Raji (cell line): ENCODE measurements around the gene GRPEL1.

ENCODE experiments used
- POLR2A ChIP-seq: IDR thresholded peaks from 2 replicates; pipeline ENCODE4 v1.6.1; 2011; ENCODE audit warnings: low read depth, low read length, control low read depth; ENCODE audit not compliant: insufficient read depth

GRPEL1 gene

GRCh38 chr4:7054106-7054880 lies 13.6 kb downstream of the GRPEL1 start:
- no peak for TF ChIP-seq POLR2A

- TF ChIP-seq POLR2A, result no peak
These were observed 14.7 kb downstream of the GRPEL1 start for GRCh38 chr4:7052923-7053715.

DNA sequence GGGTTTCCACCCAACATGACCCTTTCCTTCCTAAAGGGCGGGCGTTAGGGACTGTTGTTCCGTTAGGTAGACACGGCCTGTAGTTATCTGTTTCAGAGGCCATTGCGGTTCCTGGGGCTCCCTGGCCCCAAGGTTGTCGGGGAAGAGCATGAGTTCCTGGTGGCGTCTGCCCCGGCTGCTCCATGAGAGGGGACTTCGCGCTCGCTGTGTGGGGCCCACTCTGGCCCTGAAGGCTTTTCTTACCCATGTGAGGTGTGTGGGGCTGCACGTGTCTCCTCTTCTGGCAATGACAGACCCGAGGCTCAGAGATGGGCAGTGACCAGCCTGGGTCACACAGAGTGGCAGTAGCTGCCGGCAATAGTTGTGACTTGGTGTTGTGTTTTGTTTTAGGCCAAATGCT lies 15.6 kb downstream of the GRPEL1 start:
- TF ChIP-seq POLR2A, result no peak

GRCh38 chr4:7051905-7052304 lies 16.0 kb downstream of the GRPEL1 start:
- no peak for TF ChIP-seq POLR2A

- no peak for TF ChIP-seq POLR2A
These were observed 16.7 kb downstream of the GRPEL1 start for GRCh38 chr4:7051144-7051495.

DNA sequence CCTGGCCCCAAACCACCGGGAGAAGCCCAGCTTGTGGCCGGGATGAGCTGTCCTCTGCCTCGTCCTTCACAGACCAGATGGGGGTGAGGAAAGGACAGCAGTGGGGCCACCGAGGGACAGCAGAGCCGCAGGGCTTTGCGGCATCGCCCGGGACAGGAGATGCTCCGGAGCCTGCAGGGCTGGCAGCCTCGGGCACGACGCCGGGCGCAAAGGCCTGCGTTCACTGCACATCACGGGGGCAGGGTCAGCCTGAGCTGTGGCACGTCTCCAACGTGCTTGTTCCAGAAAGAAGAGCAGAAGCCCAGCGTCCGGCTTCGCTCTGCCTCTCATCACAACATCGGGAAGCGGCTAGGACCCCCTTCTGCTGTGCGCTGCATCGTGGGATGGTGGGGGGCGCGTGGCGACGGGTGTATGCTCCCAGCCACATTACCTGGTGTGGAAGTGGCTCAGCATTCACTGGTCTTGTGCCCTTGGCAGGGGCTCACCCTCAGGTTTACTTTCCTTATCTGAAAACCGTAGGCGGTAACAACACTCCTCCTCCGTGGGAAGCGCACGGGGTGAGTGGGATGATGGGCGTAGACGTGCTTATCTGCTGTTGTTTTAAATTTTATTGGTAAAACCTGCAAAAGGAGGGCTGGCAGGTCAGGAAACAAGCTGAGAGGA lies 17.3 kb downstream of the GRPEL1 start:
- TF ChIP-seq POLR2A, result no peak

GRCh38 chr4:7049739-7050138 lies 18.1 kb downstream of the GRPEL1 start:
- no peak for TF ChIP-seq POLR2A

GRCh38 chr4:7049295-7049694 lies 18.6 kb downstream of the GRPEL1 start:
- no peak for TF ChIP-seq POLR2A

GRCh38 chr4:7048642-7049041 lies 19.2 kb downstream of the GRPEL1 start:
- TF ChIP-seq POLR2A, result no peak

- TF ChIP-seq POLR2A, result no peak
These were observed 20.9 kb downstream of the GRPEL1 start for GRCh38 chr4:7046971-7047370.

DNA sequence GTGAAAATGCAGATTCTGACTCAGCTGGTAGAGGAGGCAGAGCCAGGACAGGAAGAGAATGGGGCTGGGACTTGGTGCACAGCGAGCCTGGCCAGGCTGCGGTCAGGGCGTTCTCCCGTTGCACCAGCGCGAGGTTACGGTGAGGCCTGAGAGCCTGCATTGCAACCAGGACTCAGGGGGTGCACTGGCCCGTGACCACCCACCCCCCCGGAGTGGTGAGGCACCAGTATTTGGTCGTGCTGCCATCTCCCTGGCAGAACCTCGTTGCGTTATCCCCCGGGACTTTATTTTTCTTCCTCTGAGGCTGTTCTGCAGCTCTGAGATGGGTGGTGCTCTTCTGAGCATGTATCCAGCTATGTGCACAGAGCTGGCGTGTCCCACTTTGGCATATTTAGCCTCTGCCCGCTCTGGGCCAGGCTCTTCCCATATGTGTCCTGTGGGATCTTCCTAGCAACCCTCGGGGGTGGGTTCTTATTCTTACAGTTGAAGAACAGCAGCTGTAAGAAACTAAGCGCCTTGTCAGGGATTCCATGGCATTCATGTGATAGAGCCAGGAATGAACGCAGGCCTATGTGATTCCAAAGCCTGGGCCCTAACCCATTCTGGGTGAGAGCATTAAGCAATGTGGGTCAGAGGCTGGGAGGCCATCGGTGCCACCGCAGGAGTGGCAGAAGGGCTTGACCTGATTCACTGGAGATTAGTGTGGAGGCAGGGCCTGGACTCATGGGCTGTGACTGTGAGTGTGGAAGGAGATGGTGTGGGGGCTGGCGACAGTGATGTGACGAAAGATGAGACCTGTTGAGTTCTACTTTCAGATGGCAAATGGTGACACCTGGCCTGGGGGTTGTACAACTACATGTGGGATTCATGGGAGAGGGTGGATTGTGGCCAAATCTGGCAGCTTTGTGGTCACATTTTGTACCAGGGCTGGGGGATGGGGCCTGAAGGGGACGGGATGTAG lies 21.6 kb downstream of the GRPEL1 start:
- no peak for TF ChIP-seq POLR2A

- no peak for TF ChIP-seq POLR2A
These were observed 22.3 kb downstream of the GRPEL1 start for GRCh38 chr4:7045553-7045952.

DNA sequence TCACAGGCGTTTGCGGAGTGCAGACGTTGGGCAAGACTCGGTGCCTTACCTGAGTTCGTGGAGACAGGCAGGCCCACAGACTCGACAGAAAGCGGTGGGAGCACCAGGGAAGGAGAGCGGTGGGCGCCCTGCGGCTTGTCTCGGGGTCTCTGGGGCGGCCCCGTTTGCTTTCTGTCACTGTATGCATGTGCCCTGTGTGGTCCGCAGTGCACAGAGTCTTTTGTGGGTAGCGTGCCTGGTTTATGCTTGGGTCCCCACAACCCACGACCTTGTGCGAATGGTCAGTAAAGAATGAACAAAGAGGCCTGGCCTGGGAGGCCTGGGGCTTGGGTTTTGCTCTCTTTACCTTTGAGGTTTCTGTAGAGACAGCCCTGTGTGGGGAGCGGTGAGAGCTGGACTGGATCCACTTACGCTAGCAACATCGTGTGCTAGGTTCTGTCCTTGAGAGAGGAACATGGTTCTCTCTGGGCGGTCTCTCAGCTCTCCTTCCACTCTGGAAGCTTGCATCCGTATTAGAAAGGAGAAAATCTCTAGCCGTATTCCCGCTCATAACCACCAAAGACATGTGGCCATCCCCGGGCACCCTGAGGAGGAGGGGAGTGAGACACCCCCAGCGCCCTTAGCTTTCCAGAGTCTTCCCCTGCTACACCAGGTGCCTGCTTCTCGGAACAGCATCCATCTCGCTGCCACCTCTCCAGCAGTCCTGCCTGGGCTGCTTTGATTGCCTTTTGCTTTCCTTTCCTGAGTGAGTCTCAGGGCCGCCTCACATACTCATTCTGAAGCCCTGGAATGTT lies 23.5 kb downstream of the GRPEL1 start:
- TF ChIP-seq POLR2A, result no peak
